WTC11 (cell line): ENCODE results near the gene SMIM3.

Experiments
- ATF3 ChIP-seq: sonication (generic); formaldehyde crosslinking; conservative IDR thresholded peaks from 2 replicates; pipeline ENCODE4 v1.8.1; 2022; ENCODE audit warnings: mild to moderate bottlenecking, missing genetic modification reagents
- ZNF532 ChIP-seq: fragments of 250-450 bp; sonication (Bioruptor Pico); IDR thresholded peaks from 2 replicates; pipeline ENCODE4 v1.9.0; 2021; ENCODE audit warnings: mild to moderate bottlenecking, borderline replicate concordance

- TF ChIP-seq ZNF532 (CRISPR knock-in tag) (no peak), ATF3 (CRISPR knock-in tag) (no peak)
These were observed 2.3 kb downstream of the SMIM3 start for GRCh38 chr5:150780816-150781221.
